PFSK-1 (cell line): ENCODE data around the gene SLC25A39.
A peak's percentile ranks its signal among the peaks of the same experiment; 100 is the strongest.

Experiments used
- FOXP2 ChIP-seq: optimal IDR thresholded peaks from 2 replicates; pipeline ENCODE3; 2011; ENCODE audit warnings: borderline replicate concordance, control low read depth, inconsistent platforms; ENCODE audit not compliant: insufficient read depth; ENCODE audit errors: extremely low read length, extremely low read depth
- POLR2AphosphoS5 ChIP-seq: IDR thresholded peaks from 2 replicates; pipeline ENCODE4 v1.6.1; 2012; ENCODE audit warnings: low read depth, mild to moderate bottlenecking, control low read depth, low read length, moderate library complexity
- SIN3A ChIP-seq: IDR thresholded peaks from 2 replicates; pipeline ENCODE4 v1.6.1; 2012; ENCODE audit warnings: mild to moderate bottlenecking, low read length, moderate library complexity, borderline replicate concordance; ENCODE audit not compliant: insufficient read depth
- TAF1 ChIP-seq: IDR thresholded peaks from 2 replicates; pipeline ENCODE4 v1.6.1; 2012; ENCODE audit warnings: low read length, control low read depth, borderline replicate concordance; ENCODE audit not compliant: insufficient read depth
- TF ChIP-seq, protein P1 (sequence below), 2 experiments: IDR thresholded peaks; 2 replicates each; pipeline versions ENCODE4 v1.6.1 to v1.8.0; 2011 to 2012; ENCODE audit warnings: low read depth in 2 of 2, low read length in 2 of 2, control low read depth in 1 of 2, inconsistent platforms in 1 of 2, mild to moderate bottlenecking in 1 of 2, moderate library complexity in 1 of 2; ENCODE audit not compliant: insufficient read depth in 1 of 2

The SLC25A39 gene

DNA sequence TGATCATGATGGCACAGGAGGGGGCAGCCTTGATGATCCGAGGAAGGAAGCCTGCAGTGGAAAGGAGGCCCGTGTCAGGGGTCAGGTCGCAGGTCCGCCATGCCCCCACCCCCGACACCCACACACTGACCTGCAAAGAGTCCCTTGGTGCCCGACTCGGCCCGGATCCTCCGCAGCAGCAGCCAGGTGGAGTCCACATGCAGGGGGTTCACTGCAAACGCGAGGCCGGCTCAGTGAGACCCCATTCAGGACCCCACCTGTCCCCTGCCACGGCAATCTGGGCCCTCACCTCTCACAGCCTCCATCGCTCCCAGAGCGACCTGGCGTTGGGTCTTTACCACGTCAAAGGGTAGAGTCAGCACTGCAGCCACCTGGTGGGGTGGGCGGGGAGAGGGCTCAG, 4.6 kb downstream of the SLC25A39 start:
- TF ChIP-seq, protein P1, sequence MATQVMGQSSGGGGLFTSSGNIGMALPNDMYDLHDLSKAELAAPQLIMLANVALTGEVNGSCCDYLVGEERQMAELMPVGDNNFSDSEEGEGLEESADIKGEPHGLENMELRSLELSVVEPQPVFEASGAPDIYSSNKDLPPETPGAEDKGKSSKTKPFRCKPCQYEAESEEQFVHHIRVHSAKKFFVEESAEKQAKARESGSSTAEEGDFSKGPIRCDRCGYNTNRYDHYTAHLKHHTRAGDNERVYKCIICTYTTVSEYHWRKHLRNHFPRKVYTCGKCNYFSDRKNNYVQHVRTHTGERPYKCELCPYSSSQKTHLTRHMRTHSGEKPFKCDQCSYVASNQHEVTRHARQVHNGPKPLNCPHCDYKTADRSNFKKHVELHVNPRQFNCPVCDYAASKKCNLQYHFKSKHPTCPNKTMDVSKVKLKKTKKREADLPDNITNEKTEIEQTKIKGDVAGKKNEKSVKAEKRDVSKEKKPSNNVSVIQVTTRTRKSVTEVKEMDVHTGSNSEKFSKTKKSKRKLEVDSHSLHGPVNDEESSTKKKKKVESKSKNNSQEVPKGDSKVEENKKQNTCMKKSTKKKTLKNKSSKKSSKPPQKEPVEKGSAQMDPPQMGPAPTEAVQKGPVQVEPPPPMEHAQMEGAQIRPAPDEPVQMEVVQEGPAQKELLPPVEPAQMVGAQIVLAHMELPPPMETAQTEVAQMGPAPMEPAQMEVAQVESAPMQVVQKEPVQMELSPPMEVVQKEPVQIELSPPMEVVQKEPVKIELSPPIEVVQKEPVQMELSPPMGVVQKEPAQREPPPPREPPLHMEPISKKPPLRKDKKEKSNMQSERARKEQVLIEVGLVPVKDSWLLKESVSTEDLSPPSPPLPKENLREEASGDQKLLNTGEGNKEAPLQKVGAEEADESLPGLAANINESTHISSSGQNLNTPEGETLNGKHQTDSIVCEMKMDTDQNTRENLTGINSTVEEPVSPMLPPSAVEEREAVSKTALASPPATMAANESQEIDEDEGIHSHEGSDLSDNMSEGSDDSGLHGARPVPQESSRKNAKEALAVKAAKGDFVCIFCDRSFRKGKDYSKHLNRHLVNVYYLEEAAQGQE (IDR thresholded peaks at IDR 0.05; ENCODE audit: insufficient read depth in 1 of 2, low read depth in 2 of 2, low read length in 2 of 2), result no peak
- TF ChIP-seq TAF1, result no peak
- TF ChIP-seq POLR2AphosphoS5, result no peak; the same call in 1 of the 2 replicates
- no peak for TF ChIP-seq FOXP2
- TF ChIP-seq SIN3A, result no peak

DNA sequence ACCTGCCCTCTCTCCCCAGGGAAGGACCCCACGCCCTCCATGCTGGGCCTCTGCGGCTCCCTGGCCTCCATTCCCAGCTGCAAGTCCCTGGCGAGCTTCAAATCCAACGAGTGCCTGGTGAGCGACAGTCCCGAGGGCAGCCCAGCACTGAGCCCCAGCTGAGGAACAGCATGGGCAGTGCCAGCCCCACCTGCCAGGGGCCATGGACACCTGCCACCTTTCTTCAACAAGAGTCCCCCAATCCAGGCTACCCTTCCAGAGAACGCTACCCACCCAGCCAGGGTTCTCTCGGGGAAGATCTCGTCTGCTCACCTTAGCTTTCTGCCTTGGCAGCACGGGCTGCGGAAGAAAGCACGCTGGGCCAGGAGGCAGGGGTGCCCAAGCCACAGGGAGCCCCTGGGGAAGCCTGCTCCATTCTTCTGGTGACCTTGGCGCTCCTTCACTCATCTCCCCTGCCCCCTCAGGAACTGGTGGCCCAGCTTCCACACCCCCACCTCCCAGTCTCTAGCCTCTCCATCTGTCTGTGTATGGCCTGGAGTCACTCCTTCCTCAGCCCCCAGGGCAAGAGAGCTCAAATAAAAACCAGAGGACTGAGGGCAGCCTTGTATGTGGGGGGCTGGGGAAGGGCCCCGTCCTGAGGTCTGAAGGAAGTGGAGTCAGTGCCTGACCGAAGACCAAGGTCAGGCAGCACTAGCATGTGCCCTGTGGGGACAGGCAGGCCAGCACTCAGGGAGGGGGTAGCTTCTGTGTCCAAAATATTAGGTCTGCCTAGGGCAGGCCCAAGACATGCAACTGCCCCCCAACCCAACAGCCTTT, 6.3 kb downstream of the SLC25A39 start:
- TF ChIP-seq TAF1, result no peak
- no peak for TF ChIP-seq POLR2AphosphoS5
- no peak for TF ChIP-seq SIN3A
- TF ChIP-seq FOXP2, result no peak
- TF ChIP-seq, protein P1 (IDR thresholded peaks at IDR 0.05; ENCODE audit: insufficient read depth in 1 of 2, low read depth in 2 of 2, low read length in 2 of 2), result no peak

- no peak for TF ChIP-seq SIN3A
- no peak; the same call in 1 of the 2 replicates for TF ChIP-seq POLR2AphosphoS5
- TF ChIP-seq, protein P1 (IDR thresholded peaks at IDR 0.05; ENCODE audit: insufficient read depth in 1 of 2, low read depth in 2 of 2, low read length in 2 of 2), result no peak
- TF ChIP-seq FOXP2, result no peak
- no peak for TF ChIP-seq TAF1
Measured at GRCh38 chr17:44317545-44317944, 7.1 kb downstream of the SLC25A39 start.

- no peak for TF ChIP-seq FOXP2
Measured at GRCh38 chr17:44315760-44316731, 8.6 kb downstream of the SLC25A39 start.

- TF ChIP-seq, protein P1 (IDR thresholded peaks at IDR 0.05; ENCODE audit: insufficient read depth in 1 of 2, low read depth in 2 of 2, low read length in 2 of 2), result no peak
- TF ChIP-seq SIN3A, result no peak
- TF ChIP-seq POLR2AphosphoS5, result no peak
- TF ChIP-seq FOXP2, result peak; percentile 39
Measured at GRCh38 chr17:44314869-44315661, 9.6 kb downstream of the SLC25A39 start.
